ENCODE measurements around the gene P3H1. TPM values are rescaled to one million over a fixed set of nuclear protein-coding genes. Genes with fewer than 3 reads are reported as not detected.

The P3H1 gene
- total RNA-seq, 1 experiment from 2014 or later: 47.1 TPM

DNA sequence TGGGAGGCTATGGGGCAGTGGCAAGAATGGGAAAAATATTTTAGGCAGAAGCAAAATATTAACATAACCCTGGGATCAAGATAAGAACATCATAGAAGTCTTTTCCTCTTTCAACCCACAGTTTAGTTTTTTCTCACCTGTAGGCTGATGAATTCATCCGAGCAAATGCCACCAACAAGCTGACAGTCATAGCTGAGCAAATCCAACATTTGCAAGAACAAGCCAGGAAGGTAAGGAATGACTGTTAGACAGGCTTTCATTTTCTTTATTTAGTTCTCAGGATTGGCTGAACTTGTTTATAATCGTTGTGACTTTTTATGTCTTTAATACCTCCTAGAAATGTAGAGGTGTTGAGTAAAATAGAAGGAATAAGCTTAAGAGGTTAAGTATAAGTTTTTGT, 6.6 kb upstream of the P3H1 start:
- no peak overlapping the region for H3K9ac ChIP-seq (ENCODE audit: extremely low read depth, insufficient read length, low read length)
- no peak overlapping the region for H2BK5ac ChIP-seq (ENCODE audit: insufficient read length, low read length)
- no peak overlapping the region for H3K56ac ChIP-seq (ENCODE audit: insufficient read length, low read depth, low read length)
- no peak overlapping the region for H2BK15ac ChIP-seq (ENCODE audit: low read depth, low read length)
- no peak overlapping the region for H4K5ac ChIP-seq (ENCODE audit: insufficient read length, low read depth, low read length)
- H2BK20ac ChIP-seq (ENCODE audit: low read depth, low read length, poor library complexity, severe bottlenecking): no peak overlapping the region
- no peak overlapping the region for H2BK120ac ChIP-seq (ENCODE audit: low read depth, low read length, poor library complexity, severe bottlenecking)
- DNase-seq: no peak
- H3K79me2 ChIP-seq (ENCODE audit: insufficient read depth, low read length): 0 out of 2 replicates have a peak, but pooled peaks cover 3% of the 10 kb centered on the region
- H2BK12ac ChIP-seq (ENCODE audit: insufficient read length, low read depth, low read length): no peak overlapping the region
- Mint-ChIP-seq H3K4me1 (no peaks in the 10 kb centered on the region; a peak in 1 of 4 replicates), H3K27ac (no peak overlapping the region), H3K4me3 (no peak overlapping the region), H3K36me3 (ENCODE audit: insufficient read depth in 1 of 3, low read depth in 3 of 3) (peaks cover 20 to 57% (median 54%) of the 10 kb centered on the region in 3 experiments), H3K27me3 (ENCODE audit: low read depth) (no peaks in the 10 kb centered on the region), H3K9me3 (no peaks in the 10 kb centered on the region)
- no peak overlapping the region for H3K27ac ChIP-seq (ENCODE audit: insufficient read length, low read depth, low read length)
- H3K14ac ChIP-seq (ENCODE audit: insufficient read depth, low read length): no peak overlapping the region
- no peak overlapping the region for H2AK5ac ChIP-seq (ENCODE audit: insufficient read length, low read length)
- no peak overlapping the region for H3K4me2 ChIP-seq (ENCODE audit: insufficient read depth, insufficient read length, low read length)
- no peak overlapping the region for H3T11ph ChIP-seq (ENCODE audit: low read length)
- no peak overlapping the region for H4K8ac ChIP-seq (replicated peaks; ENCODE audit: insufficient read length, low read depth, low read length)
- no peaks in the 10 kb centered on the region for H3K27me3 ChIP-seq (ENCODE audit: insufficient read depth, low read length)
- no peaks in the 10 kb centered on the region for H4K20me1 ChIP-seq (ENCODE audit: control insufficient read depth, insufficient read depth, insufficient read length)
- no peaks in the 10 kb centered on the region for H3K23me2 ChIP-seq (ENCODE audit: insufficient read length, low read depth, low read length, poor library complexity, severe bottlenecking)
- no peak overlapping the region for H4K91ac ChIP-seq (ENCODE audit: insufficient read length, low read depth, low read length)
- no peaks in the 10 kb centered on the region for H3K79me1 ChIP-seq (ENCODE audit: insufficient read depth, low read depth, low read length, poor library complexity, severe bottlenecking)
- H3K4me1 ChIP-seq (ENCODE audit: insufficient read depth, low read length): no peaks in the 10 kb centered on the region
- no CpG with 5 or more reads among the region's 2 CpGs for WGBS (ENCODE audit: extremely low coverage, insufficient read length, low lambda C conversion rate)
- H3K4ac ChIP-seq (ENCODE audit: low read depth, low read length): no peak overlapping the region
- TF ChIP-seq, protein P1, sequence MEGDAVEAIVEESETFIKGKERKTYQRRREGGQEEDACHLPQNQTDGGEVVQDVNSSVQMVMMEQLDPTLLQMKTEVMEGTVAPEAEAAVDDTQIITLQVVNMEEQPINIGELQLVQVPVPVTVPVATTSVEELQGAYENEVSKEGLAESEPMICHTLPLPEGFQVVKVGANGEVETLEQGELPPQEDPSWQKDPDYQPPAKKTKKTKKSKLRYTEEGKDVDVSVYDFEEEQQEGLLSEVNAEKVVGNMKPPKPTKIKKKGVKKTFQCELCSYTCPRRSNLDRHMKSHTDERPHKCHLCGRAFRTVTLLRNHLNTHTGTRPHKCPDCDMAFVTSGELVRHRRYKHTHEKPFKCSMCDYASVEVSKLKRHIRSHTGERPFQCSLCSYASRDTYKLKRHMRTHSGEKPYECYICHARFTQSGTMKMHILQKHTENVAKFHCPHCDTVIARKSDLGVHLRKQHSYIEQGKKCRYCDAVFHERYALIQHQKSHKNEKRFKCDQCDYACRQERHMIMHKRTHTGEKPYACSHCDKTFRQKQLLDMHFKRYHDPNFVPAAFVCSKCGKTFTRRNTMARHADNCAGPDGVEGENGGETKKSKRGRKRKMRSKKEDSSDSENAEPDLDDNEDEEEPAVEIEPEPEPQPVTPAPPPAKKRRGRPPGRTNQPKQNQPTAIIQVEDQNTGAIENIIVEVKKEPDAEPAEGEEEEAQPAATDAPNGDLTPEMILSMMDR (conservative IDR thresholded peaks at IDR 0.05): no peak
- no peaks in the 10 kb centered on the region for H3K9me3 ChIP-seq (ENCODE audit: control insufficient read depth, low read depth, low read length)
- H3K18ac ChIP-seq (ENCODE audit: insufficient read length, low read depth, low read length): no peak overlapping the region
- no peak overlapping the region for H3K23ac ChIP-seq (ENCODE audit: insufficient read length, low read depth, low read length)
- H2AFZ ChIP-seq (ENCODE audit: low read length): no peak overlapping the region

Measured in H9 (cell line).